CD4-positive, alpha-beta T cell (primary cell): Measurements from ENCODE around the gene EID3. TPM values are rescaled to one million over a fixed set of nuclear protein-coding genes. Genes with fewer than 3 reads are reported as not detected.
"Not testable (repeated sequence)": the region's sequence is repeated elsewhere in the genome, so short reads cannot be mapped to it uniquely, and the experiment has no call there.

ENCODE experiments used
- ATAC-seq: fragments of 200-7000 bp; cut with Tn5 transposase; one replicate; pipeline ENCODE4 v1.10.0; 2022; ENCODE audit warnings: mild to moderate bottlenecking; ENCODE audit not compliant: poor library complexity
- CTCF ChIA-PET: fragments of 350-600 bp; sonication (Branson Sonifier 250); formaldehyde crosslinking; loops from one replicate; lab custom pipeline; 2021; ENCODE audit warnings: antibody characterized with exemption, inconsistent platforms; lab: Charles Lee
- POLR2A ChIA-PET: fragments of 350-600 bp; sonication (Branson Sonifier 250); formaldehyde crosslinking; loops from one replicate; lab custom pipeline; 2021; ENCODE audit warnings: antibody characterized with exemption, inconsistent platforms; lab: Charles Lee
- DNase-seq, 14 experiments: peaks; one replicate each; pipeline ENCODE4 v3.0.0-alpha.2; 2013 to 2020; ENCODE audit warnings: mixed read lengths in 2 of 14
- H3K27ac ChIP-seq, 2 donors: one replicate each; pipeline versions ENCODE4 v1.5.1 to v1.7.0; 2013; ENCODE audit warnings: low read length in 2 of 2, low read depth in 1 of 2, mild to moderate bottlenecking in 1 of 2
- H3K27me3 ChIP-seq, 2 experiments: 1 replicate in 1 of 2; 2 replicates in 1 of 2; pipeline versions ENCODE4 v1.6.1 to v1.7.0; 2013; ENCODE audit warnings: low read length in 2 of 2, control low read depth in 1 of 2, mild to moderate bottlenecking in 1 of 2, moderate library complexity in 1 of 2; ENCODE audit not compliant: insufficient read depth in 2 of 2, control insufficient read depth in 1 of 2
- H3K36me3 ChIP-seq: one replicate; pipeline ENCODE4 v1.6.1; 2013; ENCODE audit warnings: low read length, control low read depth; ENCODE audit not compliant: insufficient read depth
- H3K4me1 ChIP-seq: one replicate; pipeline ENCODE4 v1.6.1; 2013; ENCODE audit warnings: low read length, control low read depth; ENCODE audit not compliant: insufficient read depth
- H3K4me3 ChIP-seq: one replicate; pipeline ENCODE4 v1.5.1; 2013; ENCODE audit warnings: mild to moderate bottlenecking, low read length, moderate library complexity
- H3K9me3 ChIP-seq, 2 experiments: 1 replicate in 1 of 2; 2 replicates in 1 of 2; pipeline versions ENCODE4 v1.6.1 to v1.7.0; 2013; ENCODE audit warnings: low read length in 2 of 2, mild to moderate bottlenecking in 2 of 2, control low read depth in 1 of 2, moderate library complexity in 1 of 2; ENCODE audit not compliant: control insufficient read depth in 1 of 2, insufficient read depth in 1 of 2
- H3K27ac Mint-ChIP-seq: one replicate; pipeline ENCODE4 v1.8.0; 2020; ENCODE audit warnings: mixed read lengths
- H3K27me3 Mint-ChIP-seq: one replicate; pipeline ENCODE4 v1.8.0; 2021; ENCODE audit warnings: mixed read lengths
- H3K36me3 Mint-ChIP-seq: one replicate; pipeline ENCODE4 v1.8.0; 2021; ENCODE audit warnings: low read depth, mixed read lengths
- H3K4me1 Mint-ChIP-seq: one replicate; pipeline ENCODE4 v1.8.0; 2021; ENCODE audit warnings: low read depth, mixed read lengths
- H3K4me3 Mint-ChIP-seq: one replicate; pipeline ENCODE4 v1.8.0; 2020; ENCODE audit warnings: mild to moderate bottlenecking, mixed read lengths
- H3K9me3 Mint-ChIP-seq: one replicate; pipeline ENCODE4 v1.8.0; 2020; ENCODE audit warnings: mixed read lengths
- CTCF ChIP-seq: fragments of 200-600 bp; IDR thresholded peaks from one replicate; pipeline ENCODE4 v1.8.0; 2022; ENCODE audit warnings: antibody characterized with exemption, mild to moderate bottlenecking
- intact Hi-C, 2 experiments: fragments of 100-400 bp; cut with DNase I in 1 of 2; cut with micrococcal nuclease in 1 of 2; formaldehyde crosslinking; loops; one replicate each; pipeline versions ENCODE4 v1.15.1 to v1.9.0; 2023 to 2025; cut with DNase I, micrococcal nuclease
- total RNA-seq, 174 experiments: library from RNA in 2 of 174; stranded (reverse) in 2 of 174; gene quantifications; one replicate each; pipeline ENCODE4 v1.2.3 and lab custom pipeline; 2021 to 2026

The EID3 gene
- total RNA-seq, 2 experiments from 2014 or later, result 13.5 to 14.3 TPM

DNA sequence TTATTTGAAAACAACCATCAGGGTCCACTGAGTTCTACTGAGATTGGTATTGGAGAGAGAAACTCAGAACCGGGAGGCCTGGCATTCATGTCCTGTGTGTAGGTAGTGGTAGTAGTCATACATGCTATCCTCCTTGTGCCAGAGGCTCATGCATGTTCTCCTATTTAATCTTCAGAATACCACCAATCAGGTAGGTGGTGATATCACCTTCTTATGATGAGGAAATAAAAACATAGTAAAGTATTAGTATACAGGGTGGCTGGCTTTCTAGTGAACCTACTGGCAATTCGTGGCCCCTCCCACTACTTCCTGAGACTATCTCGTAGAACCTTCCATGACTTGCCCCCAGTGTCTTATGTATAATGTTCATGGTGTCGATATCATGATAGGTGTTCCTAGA lies 40.5 kb upstream of the EID3 start:
- Mint-ChIP-seq H3K9me3 (no peaks in the 10 kb centered on the region), H3K4me1 (no peaks in the 10 kb centered on the region), H3K36me3 (no peaks in the 10 kb centered on the region), H3K27me3 (no peaks in the 10 kb centered on the region), H3K4me3 (no peak overlapping the region), H3K27ac (no peak overlapping the region)
- ATAC-seq (no peak), DNase-seq (no peak)
- Histone ChIP-seq H3K27ac (no peak overlapping the region), H3K36me3 (no peaks in the 10 kb centered on the region), H3K4me3 (no peak overlapping the region), H3K4me1 (no peaks in the 10 kb centered on the region), H3K27me3 (peaks cover 0 to 3% of the 10 kb centered on the region in 2 experiments), H3K9me3 (no peaks in the 10 kb centered on the region)
- no peak for TF ChIP-seq CTCF
- CTCF ChIA-PET, result no interaction called here
- POLR2A ChIA-PET, result interaction anchor here (0.5 kb wide), 1 partner anchor 955 kb away, joined by 3 read pairs; no protein-coding TSS in a partner anchor
- intact Hi-C loops, result no loop called here

- Mint-ChIP-seq H3K9me3 (no peaks in the 10 kb centered on the region), H3K4me3 (no peak overlapping the region), H3K27me3 (no peaks in the 10 kb centered on the region), H3K27ac (no peak overlapping the region), H3K4me1 (no peaks in the 10 kb centered on the region), H3K36me3 (no peaks in the 10 kb centered on the region)
- no peak overlapping the region for H3K4me3 ChIP-seq
- H3K36me3 ChIP-seq, result no peaks in the 10 kb centered on the region
- DNase-seq, result no peak
- no peaks in the 10 kb centered on the region for H3K9me3 ChIP-seq
- POLR2A ChIA-PET, result interaction anchor here (0.5 kb wide), 1 partner anchor 955 kb away, joined by 3 read pairs; no protein-coding TSS in a partner anchor
- ATAC-seq, result no peak
- H3K27ac ChIP-seq, result no peak overlapping the region
- CTCF ChIA-PET, result no interaction called here
- peaks cover 0 to 3% of the 10 kb centered on the region in 2 experiments for H3K27me3 ChIP-seq
- H3K4me1 ChIP-seq, result no peaks in the 10 kb centered on the region
- TF ChIP-seq CTCF, result no peak
- intact Hi-C loops, result no loop called here
Observed at GRCh38 chr12:104263580-104264358, 39.8 kb upstream of the EID3 start.

- intact Hi-C loops, CTCF ChIA-PET, POLR2A ChIA-PET, H3K9me3 Mint-ChIP-seq, H3K36me3 Mint-ChIP-seq, ATAC-seq, H3K4me1 ChIP-seq, H3K4me1 Mint-ChIP-seq, DNase-seq, H3K9me3 ChIP-seq, H3K4me3 ChIP-seq, H3K27ac Mint-ChIP-seq, H3K4me3 Mint-ChIP-seq, H3K27me3 ChIP-seq, H3K36me3 ChIP-seq, H3K27me3 Mint-ChIP-seq, H3K27ac ChIP-seq: not testable (repeated sequence)
Observed at GRCh38 chr12:104265436-104265835, 38.1 kb upstream of the EID3 start.

- POLR2A ChIA-PET, result no interaction called here
- intact Hi-C loops, result no loop called here
Observed at GRCh38 chr12:104272938-104273337, 30.6 kb upstream of the EID3 start.

More at GRCh38 chr12:104272938-104273337, 30.6 kb upstream of the EID3 start:
- no peaks in the 10 kb centered on the region for H3K36me3 Mint-ChIP-seq
- no peak overlapping the region for H3K4me3 Mint-ChIP-seq
- H3K4me1 Mint-ChIP-seq, result peaks cover 8% of the 10 kb centered on the region
- Histone ChIP-seq H3K36me3 (no peaks in the 10 kb centered on the region), H3K9me3 (no peaks in the 10 kb centered on the region), H3K4me1 (peaks cover 6% of the 10 kb centered on the region), H3K27me3 (no peaks in the 10 kb centered on the region), H3K4me3 (no peak overlapping the region), H3K27ac (no peak overlapping the region)
- H3K27ac Mint-ChIP-seq, result no peak overlapping the region
- no peaks in the 10 kb centered on the region for H3K9me3 Mint-ChIP-seq
- ATAC-seq (no peak), DNase-seq (no peak)
- no peak for TF ChIP-seq CTCF
- H3K27me3 Mint-ChIP-seq, result no peaks in the 10 kb centered on the region
- CTCF ChIA-PET, result no interaction called here
